HL-60 (cell line): ENCODE measurements around the gene NTN4.

Experiments used
- DNase-seq, 2 experiments: peaks; one replicate each; pipeline ENCODE4 v3.0.0-alpha.2; 2010 to 2020; ENCODE audit warnings: low read depth in 1 of 2, low spot score in 1 of 2
- H3K27ac ChIP-seq: fragments of 250-450 bp; sonication (Bioruptor Pico); replicated peaks from 2 replicates; pipeline ENCODE4 v1.5.1; 2020; ENCODE audit warnings: mild to moderate bottlenecking, moderate library complexity
- H3K27me3 ChIP-seq: fragments of 250-450 bp; sonication (Bioruptor Pico); 2 replicates; pipeline ENCODE4 v1.5.1; 2021; ENCODE audit warnings: mild to moderate bottlenecking, moderate library complexity; ENCODE audit not compliant: insufficient read depth, poor library complexity, severe bottlenecking
- H3K4me3 ChIP-seq: replicated peaks from 2 replicates; pipeline ENCODE4 v1.5.1; 2011; ENCODE audit warnings: mild to moderate bottlenecking, control low read depth, low read length; ENCODE audit not compliant: insufficient read depth
- CTCF ChIP-seq: IDR thresholded peaks from one replicate; pipeline ENCODE4 v1.5.1; 2011; ENCODE audit warnings: low read length, control low read depth, inconsistent platforms; ENCODE audit not compliant: insufficient read depth
- GABPA ChIP-seq: IDR thresholded peaks from 2 replicates; pipeline ENCODE4 v1.6.1; 2012; ENCODE audit warnings: low read depth
- POLR2AphosphoS5 ChIP-seq: IDR thresholded peaks from 2 replicates; pipeline ENCODE4 v1.6.1; 2012; ENCODE audit warnings: low read depth
- SPI1 ChIP-seq: IDR thresholded peaks from 2 replicates; pipeline ENCODE4 v1.6.1; 2012; ENCODE audit warnings: low read depth, mild to moderate bottlenecking, borderline replicate concordance
- TF ChIP-seq, protein P1 (sequence below): IDR thresholded peaks from 2 replicates; pipeline ENCODE4 v1.6.1; 2012; ENCODE audit warnings: low read depth; ENCODE audit not compliant: insufficient replicate concordance

Gene NTN4

DNA sequence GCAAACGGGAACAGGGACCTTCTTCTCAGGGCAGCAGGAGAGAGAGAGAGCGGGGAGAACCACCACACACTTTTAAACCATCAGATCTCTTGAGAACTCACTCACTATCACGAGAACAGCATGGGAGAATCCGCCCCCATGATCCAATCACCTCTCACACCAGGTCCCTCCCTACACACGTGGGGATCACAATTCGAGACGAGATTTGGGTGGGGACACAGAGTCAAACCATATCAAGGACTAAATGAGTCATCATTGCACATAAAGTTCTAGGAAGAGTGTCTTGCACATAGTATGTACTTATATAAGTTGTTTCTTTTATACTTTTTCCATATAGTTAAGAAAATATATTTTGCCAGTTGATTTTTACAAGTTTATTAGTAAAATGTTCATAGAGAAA lies 17.6 kb upstream of the NTN4 start:
- no peak for DNase-seq
- Histone ChIP-seq H3K4me3 (no peak overlapping the region), H3K27me3 (peaks cover 11% of the 10 kb centered on the region), H3K27ac (no peak overlapping the region)
- TF ChIP-seq CTCF (no peak), GABPA (no peak), POLR2AphosphoS5 (no peak), SPI1 (no peak)
- TF ChIP-seq, protein P1, sequence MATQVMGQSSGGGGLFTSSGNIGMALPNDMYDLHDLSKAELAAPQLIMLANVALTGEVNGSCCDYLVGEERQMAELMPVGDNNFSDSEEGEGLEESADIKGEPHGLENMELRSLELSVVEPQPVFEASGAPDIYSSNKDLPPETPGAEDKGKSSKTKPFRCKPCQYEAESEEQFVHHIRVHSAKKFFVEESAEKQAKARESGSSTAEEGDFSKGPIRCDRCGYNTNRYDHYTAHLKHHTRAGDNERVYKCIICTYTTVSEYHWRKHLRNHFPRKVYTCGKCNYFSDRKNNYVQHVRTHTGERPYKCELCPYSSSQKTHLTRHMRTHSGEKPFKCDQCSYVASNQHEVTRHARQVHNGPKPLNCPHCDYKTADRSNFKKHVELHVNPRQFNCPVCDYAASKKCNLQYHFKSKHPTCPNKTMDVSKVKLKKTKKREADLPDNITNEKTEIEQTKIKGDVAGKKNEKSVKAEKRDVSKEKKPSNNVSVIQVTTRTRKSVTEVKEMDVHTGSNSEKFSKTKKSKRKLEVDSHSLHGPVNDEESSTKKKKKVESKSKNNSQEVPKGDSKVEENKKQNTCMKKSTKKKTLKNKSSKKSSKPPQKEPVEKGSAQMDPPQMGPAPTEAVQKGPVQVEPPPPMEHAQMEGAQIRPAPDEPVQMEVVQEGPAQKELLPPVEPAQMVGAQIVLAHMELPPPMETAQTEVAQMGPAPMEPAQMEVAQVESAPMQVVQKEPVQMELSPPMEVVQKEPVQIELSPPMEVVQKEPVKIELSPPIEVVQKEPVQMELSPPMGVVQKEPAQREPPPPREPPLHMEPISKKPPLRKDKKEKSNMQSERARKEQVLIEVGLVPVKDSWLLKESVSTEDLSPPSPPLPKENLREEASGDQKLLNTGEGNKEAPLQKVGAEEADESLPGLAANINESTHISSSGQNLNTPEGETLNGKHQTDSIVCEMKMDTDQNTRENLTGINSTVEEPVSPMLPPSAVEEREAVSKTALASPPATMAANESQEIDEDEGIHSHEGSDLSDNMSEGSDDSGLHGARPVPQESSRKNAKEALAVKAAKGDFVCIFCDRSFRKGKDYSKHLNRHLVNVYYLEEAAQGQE, result no peak

DNA sequence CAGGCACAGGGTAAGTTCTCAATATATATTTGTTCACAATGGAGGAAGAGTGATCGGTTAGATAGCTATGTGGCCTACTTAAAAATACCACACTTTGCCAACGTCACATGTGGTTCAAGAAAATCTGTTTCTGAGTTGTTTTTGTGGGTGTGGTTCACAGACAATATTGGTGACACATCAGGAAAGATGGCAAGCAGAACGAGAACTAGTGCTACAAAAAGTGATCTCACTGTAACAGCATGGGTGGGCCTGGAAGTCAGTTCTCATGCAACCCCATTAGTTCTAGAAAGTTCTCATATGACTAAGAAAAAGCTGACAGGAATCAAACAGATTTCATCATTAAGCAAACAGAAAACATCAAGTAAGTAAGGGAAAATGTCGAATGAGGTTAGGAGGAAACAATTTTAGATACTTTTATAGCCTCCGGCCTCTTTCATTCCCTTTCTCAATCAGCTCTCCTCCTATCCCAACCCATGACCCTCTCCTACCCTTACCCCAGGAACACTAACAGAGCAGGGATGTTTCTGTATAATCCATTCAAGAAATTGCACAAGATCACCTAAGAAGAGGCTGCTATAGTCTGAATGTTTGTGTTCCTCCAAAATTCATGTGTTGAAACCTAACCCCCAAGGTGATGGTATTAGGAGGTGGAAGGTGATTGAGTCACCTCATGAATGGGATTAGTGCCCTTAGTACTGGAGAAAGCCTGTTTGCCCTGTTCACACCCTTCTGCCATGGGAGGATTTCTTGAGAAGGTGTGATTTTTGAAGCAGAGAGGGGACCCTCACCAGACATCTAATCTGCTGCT lies 15.5 kb upstream of the NTN4 start:
- peaks cover 11% of the 10 kb centered on the region for H3K27me3 ChIP-seq
- no peak for TF ChIP-seq SPI1
- TF ChIP-seq CTCF, result no peak
- TF ChIP-seq, protein P1, result no peak
- DNase-seq, result no peak
- H3K27ac ChIP-seq, result no peak overlapping the region
- no peak overlapping the region for H3K4me3 ChIP-seq

- no peak for DNase-seq
- Histone ChIP-seq H3K27me3 (peaks cover 11% of the 10 kb centered on the region), H3K4me3 (no peak overlapping the region), H3K27ac (no peak overlapping the region)
- TF ChIP-seq POLR2AphosphoS5 (no peak), SPI1 (no peak), GABPA (no peak), CTCF (no peak)
- TF ChIP-seq, protein P1, result no peak
Measured at GRCh38 chr12:95804291-95804690, 13.7 kb upstream of the NTN4 start.
